ENCODE data around the gene CNOT6. TPM values are rescaled to one million over a fixed set of nuclear protein-coding genes. Genes with fewer than 3 reads are reported as not detected.

CNOT6 gene
- total RNA-seq, 1 donor from 2014 or later: 38.5 TPM

GRCh38 chr5:180522330-180522729 lies 28.2 kb downstream of the CNOT6 start:
- no peak for DNase-seq (ENCODE audit: low spot score)
- Histone ChIP-seq H3K79me2 (ENCODE audit: low read depth) (peaks cover 100% of the 10 kb centered on the region), H3K4me3 (no peak overlapping the region), H3K9me3 (ENCODE audit: low read depth) (no peaks in the 10 kb centered on the region), H3K4me1 (peaks cover 44% of the 10 kb centered on the region), H3K4me2 (peak overlapping the region; percentile 46), H4K20me1 (ENCODE audit: low read depth) (peaks cover 95% of the 10 kb centered on the region), H2AFZ (replicated peaks) (no peak overlapping the region), H3K27ac (peak overlapping the region; percentile 22), H3K9ac (no peak overlapping the region), H3F3A (ENCODE audit: low read depth) (peaks cover 6% of the 10 kb centered on the region), H3K27me3 (no peaks in the 10 kb centered on the region), H3K36me3 (peaks cover 2% of the 10 kb centered on the region)
- H3K27ac Mint-ChIP-seq: no peak overlapping the region
- no peak overlapping the region for H3K4me3 Mint-ChIP-seq
- peaks cover 76% of the 10 kb centered on the region for H3K36me3 Mint-ChIP-seq
- peaks cover 4% of the 10 kb centered on the region for H3K27me3 Mint-ChIP-seq (ENCODE audit: insufficient read depth, low read depth)
- peaks cover 59% of the 10 kb centered on the region for H3K9me3 Mint-ChIP-seq
- no peak for TF ChIP-seq EZH2phosphoT487 (IDR thresholded peaks at IDR 0.05)
- TF ChIP-seq CTCF (IDR thresholded peaks at IDR 0.05): no peak
- TF ChIP-seq EZH2 (IDR thresholded peaks at IDR 0.05): no peak
- peaks cover 12% of the 10 kb centered on the region for H3K4me1 Mint-ChIP-seq

GRCh38 chr5:180523629-180524466 lies 29.7 kb downstream of the CNOT6 start:
- H3K4me1 Mint-ChIP-seq: peaks cover 12% of the 10 kb centered on the region
- Histone ChIP-seq H3K27ac (no peak overlapping the region), H3K79me2 (ENCODE audit: low read depth) (peaks cover 100% of the 10 kb centered on the region), H4K20me1 (ENCODE audit: low read depth) (peaks cover 85% of the 10 kb centered on the region), H3K4me1 (peaks cover 44% of the 10 kb centered on the region), H3K4me2 (no peak overlapping the region), H3K36me3 (peaks cover 4% of the 10 kb centered on the region), H3K4me3 (no peak overlapping the region), H3F3A (ENCODE audit: low read depth) (peaks cover 6% of the 10 kb centered on the region), H2AFZ (replicated peaks) (no peak overlapping the region), H3K27me3 (no peaks in the 10 kb centered on the region), H3K9ac (no peak overlapping the region), H3K9me3 (ENCODE audit: low read depth) (no peaks in the 10 kb centered on the region)
- H3K27ac Mint-ChIP-seq: no peak overlapping the region
- no peak for DNase-seq (ENCODE audit: low spot score)
- H3K27me3 Mint-ChIP-seq (ENCODE audit: insufficient read depth, low read depth): peaks cover 2% of the 10 kb centered on the region
- no peak overlapping the region for H3K4me3 Mint-ChIP-seq
- peaks cover 60% of the 10 kb centered on the region for H3K9me3 Mint-ChIP-seq
- TF ChIP-seq EZH2 (IDR thresholded peaks at IDR 0.05) (no peak), CTCF (IDR thresholded peaks at IDR 0.05) (no peak)
- H3K36me3 Mint-ChIP-seq: peaks cover 77% of the 10 kb centered on the region

- Histone ChIP-seq H3K4me1 (peaks cover 44% of the 10 kb centered on the region), H2AFZ (replicated peaks) (no peak overlapping the region), H3K4me2 (peak overlapping the region; percentile 34), H3K27ac (no peak overlapping the region), H3K79me2 (ENCODE audit: low read depth) (peaks cover 100% of the 10 kb centered on the region), H3K9ac (no peak overlapping the region), H3K9me3 (ENCODE audit: low read depth) (no peaks in the 10 kb centered on the region), H3K27me3 (no peaks in the 10 kb centered on the region), H3K36me3 (peaks cover 17% of the 10 kb centered on the region), H4K20me1 (ENCODE audit: low read depth) (peaks cover 72% of the 10 kb centered on the region), H3K4me3 (no peak overlapping the region), H3F3A (ENCODE audit: low read depth) (peaks cover 6% of the 10 kb centered on the region)
- Mint-ChIP-seq H3K27ac (no peak overlapping the region), H3K36me3 (peaks cover 79% of the 10 kb centered on the region), H3K4me3 (no peak overlapping the region), H3K4me1 (peaks cover 12% of the 10 kb centered on the region), H3K9me3 (peaks cover 58% of the 10 kb centered on the region), H3K27me3 (ENCODE audit: insufficient read depth, low read depth) (peaks cover 2% of the 10 kb centered on the region)
- no peak for TF ChIP-seq EZH2 (IDR thresholded peaks at IDR 0.05)
- no peak for TF ChIP-seq CTCF (IDR thresholded peaks at IDR 0.05)
- TF ChIP-seq EZH2phosphoT487 (IDR thresholded peaks at IDR 0.05): no peak
- no peak for DNase-seq (ENCODE audit: low spot score)
These were observed 31.2 kb downstream of the CNOT6 start for GRCh38 chr5:180525399-180525798.
